D721Med (cell line): ENCODE data around the gene CLSTN2.

Experiments
- DNase-seq: peaks from one replicate; pipeline ENCODE4 v3.0.0; 2011; ENCODE audit warnings: low spot score; ENCODE audit not compliant: insufficient read length
- FAIRE-seq: peaks from 2 replicates; lab custom pipeline; 2011; peaks lifted over from hg19 to GRCh38; lab: Jason Lieb, UNC
- TF ChIP-seq, protein P1 (sequence below): IDR thresholded peaks from 2 replicates; pipeline ENCODE4 v1.5.1; 2012; ENCODE audit warnings: mild to moderate bottlenecking, control low read depth; ENCODE audit not compliant: insufficient read depth; ENCODE audit errors: missing control alignments

CLSTN2 gene

GRCh38 chr3:139978966-139979365 is 44.0 kb downstream of the CLSTN2 start:
- FAIRE-seq (no peak), DNase-seq (no peak)
- TF ChIP-seq, protein P1, sequence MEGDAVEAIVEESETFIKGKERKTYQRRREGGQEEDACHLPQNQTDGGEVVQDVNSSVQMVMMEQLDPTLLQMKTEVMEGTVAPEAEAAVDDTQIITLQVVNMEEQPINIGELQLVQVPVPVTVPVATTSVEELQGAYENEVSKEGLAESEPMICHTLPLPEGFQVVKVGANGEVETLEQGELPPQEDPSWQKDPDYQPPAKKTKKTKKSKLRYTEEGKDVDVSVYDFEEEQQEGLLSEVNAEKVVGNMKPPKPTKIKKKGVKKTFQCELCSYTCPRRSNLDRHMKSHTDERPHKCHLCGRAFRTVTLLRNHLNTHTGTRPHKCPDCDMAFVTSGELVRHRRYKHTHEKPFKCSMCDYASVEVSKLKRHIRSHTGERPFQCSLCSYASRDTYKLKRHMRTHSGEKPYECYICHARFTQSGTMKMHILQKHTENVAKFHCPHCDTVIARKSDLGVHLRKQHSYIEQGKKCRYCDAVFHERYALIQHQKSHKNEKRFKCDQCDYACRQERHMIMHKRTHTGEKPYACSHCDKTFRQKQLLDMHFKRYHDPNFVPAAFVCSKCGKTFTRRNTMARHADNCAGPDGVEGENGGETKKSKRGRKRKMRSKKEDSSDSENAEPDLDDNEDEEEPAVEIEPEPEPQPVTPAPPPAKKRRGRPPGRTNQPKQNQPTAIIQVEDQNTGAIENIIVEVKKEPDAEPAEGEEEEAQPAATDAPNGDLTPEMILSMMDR, result no peak

DNA sequence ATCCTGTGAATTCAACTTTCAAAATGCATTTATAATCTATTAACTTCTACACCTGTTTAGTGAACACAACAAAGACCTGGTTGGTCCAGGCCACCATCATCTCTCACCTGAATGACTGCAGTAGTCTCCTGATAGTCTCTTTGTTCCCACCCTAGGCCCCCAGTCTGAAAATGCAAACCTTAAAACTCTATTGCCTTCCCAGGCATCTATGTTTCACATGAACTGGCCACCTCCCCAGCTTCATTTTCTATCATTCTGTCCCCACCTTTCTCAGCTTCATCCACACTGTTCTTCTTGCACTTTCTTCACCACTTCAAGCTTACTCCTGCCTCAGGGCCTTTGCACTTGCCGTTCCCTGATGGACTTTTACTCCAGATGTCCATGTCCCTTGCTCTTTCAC is 45.0 kb downstream of the CLSTN2 start:
- TF ChIP-seq, protein P1, result no peak
- no peak for FAIRE-seq
- no peak for DNase-seq

GRCh38 chr3:139982404-139982803 is 47.4 kb downstream of the CLSTN2 start:
- TF ChIP-seq, protein P1, result peak; percentile 42
- no peak for FAIRE-seq
- no peak for DNase-seq

- no peak for DNase-seq
- TF ChIP-seq, protein P1, result no peak
- no peak for FAIRE-seq
Observed at GRCh38 chr3:139985576-139985975, 50.6 kb downstream of the CLSTN2 start.

- DNase-seq, result no peak
- TF ChIP-seq, protein P1, result no peak
- no peak for FAIRE-seq
Observed at GRCh38 chr3:139987908-139988307, 52.9 kb downstream of the CLSTN2 start.

- TF ChIP-seq, protein P1, result no peak
- DNase-seq, result no peak
- FAIRE-seq, result no peak
Observed at GRCh38 chr3:139988472-139989156, 53.6 kb downstream of the CLSTN2 start.

DNA sequence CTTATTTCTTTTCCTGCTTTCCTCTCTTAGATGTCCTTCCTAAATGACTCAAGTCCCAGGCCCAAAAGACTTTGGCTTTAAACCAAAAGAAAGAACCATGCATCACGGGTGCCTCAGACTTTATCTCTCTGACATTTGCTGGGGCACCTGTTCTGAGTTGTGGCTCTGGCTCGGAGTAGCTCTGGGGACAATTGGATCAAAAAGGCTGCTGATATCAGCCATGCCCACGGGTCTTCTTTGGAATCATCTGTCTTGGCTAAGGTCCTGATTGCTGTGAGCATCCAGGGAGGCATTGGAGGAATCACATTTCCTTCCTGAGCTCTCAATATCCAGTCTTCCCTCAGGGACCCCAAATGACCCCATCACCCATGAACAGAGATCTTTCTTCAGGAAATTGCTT is 59.9 kb downstream of the CLSTN2 start:
- TF ChIP-seq, protein P1, result no peak
- DNase-seq, result no peak
- FAIRE-seq, result no peak
